NCI-H345 treated with DMSO at 0.1 percent for 48 hours (cell line): ENCODE data around the gene RPS29.

Source experiments
- DNase-seq: peaks from one replicate; lab custom pipeline; 2025; ENCODE audit not compliant: unreplicated experiment; lab: John Stamatoyannopoulos, UW

Gene RPS29

GRCh38 chr14:49553106-49553505 lies 33.1 kb downstream of the RPS29 start:
- DNase-seq: no peak

DNA sequence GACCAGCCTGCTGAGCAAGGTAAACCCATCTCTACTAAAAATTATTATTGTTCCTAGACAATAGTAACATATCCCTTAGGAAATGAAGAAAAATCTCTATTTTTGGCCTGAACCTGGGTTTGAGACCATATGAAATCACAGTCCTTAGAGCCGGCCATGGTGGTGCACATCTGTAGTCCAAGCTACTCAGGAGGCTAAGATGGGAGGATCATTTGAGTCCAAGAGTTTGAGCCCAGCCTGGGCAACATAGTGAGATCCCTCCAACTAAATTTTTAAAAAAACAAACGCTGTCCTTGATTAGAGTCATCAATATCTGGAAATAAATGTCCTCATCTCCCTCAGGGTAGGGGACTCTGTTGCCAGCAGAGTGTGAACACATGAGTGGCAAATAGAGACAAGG lies 34.6 kb downstream of the RPS29 start:
- no peak for DNase-seq

DNA sequence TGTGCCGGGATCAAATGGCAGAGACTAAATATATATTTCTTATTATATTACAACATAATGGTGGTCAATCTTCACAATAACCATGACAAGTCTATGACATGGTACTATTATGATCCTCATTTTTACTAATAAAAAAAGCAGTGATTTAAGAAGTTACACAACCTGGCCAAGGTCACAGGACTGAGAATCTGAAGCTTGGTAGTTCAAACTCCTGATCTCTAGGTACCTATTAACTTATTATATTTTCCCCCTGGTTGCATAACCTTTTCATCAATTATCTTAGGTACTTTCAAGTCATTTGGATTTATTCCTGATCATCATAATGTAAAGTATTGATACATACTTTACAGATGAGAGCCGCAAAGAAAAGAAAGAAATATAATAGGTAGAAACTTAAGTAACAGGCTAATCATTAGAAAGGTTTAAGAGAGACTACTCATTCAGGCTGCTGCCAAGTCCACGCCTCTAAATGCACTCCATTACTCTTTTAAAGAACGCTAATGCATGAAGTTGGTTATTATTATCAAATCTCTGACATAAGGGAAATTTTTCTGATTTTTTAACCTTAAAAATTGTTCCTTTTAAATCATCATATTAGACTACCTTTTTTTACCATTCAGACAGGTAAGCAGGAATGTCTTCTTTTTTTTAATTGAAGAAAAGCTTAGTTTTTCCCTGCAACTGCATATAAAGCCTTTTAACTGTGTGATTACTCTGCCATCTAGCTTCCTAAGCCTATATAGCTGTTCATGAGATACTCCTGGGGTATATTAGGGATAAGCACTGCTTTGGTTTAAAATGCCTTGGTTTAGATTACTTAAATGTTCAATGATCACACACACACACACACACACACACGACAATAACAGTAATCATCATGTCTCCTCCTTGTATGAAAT lies 35.6 kb downstream of the RPS29 start:
- no peak for DNase-seq

DNA sequence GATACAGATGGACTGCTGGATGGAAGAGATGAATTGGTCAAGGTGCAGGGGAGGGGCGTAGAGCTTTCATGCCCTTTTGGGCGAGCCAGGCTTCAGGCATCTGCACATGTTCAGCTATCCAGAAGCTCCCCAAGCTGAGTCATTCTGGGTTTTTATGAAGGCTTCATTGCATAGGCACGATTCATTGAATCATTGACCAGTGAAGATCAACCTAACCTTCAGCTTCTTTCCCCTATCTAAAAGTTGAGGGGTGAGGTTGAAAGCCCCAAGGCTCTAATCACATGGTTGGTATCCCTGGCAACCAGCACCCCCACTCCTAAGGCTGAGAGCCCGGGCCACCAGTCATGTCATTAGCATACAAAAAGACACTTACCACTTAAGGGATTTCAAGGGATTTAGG lies 36.3 kb downstream of the RPS29 start:
- no peak for DNase-seq

DNA sequence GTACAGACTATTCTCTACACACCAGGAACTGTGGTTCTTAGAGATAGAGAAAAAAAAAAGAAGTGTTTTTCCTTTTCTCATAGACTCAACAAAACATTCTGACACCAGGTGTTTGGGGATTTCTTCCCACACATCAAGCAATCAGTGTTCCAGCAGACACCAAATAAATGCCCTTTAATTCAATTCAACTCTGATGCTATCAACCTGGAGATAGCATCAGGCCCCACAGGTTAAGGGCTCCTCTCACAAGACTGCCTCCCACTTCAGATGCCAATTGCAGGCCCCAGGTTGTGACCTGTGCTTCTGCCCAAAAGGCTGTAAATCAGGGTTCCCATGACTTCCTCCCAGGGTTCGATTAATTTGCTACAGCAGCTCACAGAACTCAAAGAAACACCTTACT lies 36.7 kb downstream of the RPS29 start:
- no peak for DNase-seq

DNA sequence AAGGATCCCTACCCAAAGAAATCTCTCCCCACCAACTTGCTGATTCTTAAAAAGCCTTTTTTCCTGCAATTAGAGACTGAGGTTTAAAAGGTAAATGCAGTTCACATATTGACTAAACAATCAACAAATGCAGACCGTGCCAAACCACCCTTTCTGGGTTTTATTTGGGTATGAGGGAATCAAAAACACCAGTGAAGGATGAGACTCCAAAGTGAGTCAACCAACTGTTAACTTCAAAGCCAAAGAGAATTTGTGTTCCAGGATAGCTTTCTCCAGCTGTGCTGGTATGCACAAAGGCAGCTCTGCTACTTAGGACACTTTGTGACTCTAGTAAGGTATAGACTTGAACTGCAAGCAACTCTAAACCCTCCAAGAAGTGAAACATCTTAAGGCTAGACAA lies 39.4 kb downstream of the RPS29 start:
- no peak for DNase-seq

GRCh38 chr14:49545716-49546115 lies 40.5 kb downstream of the RPS29 start:
- no peak for DNase-seq

- no peak for DNase-seq
Measured at GRCh38 chr14:49545071-49545470, 41.1 kb downstream of the RPS29 start.

DNA sequence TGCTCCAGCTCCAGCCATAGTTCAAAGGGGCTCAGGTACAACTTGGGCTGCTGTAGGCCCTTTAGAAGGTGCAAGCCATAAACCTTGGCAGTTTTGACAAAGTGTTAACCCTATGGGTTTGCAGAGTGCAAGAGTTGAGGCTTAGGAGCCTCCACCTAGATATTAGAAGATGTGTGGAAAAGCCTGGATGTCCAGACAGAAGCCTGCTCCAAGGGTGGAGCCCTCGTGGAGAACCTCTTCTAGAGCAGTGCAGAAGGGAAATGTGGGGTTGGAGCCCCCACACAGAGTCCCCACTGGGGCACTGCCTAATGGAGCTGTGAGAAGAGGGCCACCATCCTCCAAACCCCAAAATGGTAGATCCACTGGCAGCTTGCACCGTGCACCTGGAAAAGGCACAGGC lies 45.1 kb downstream of the RPS29 start:
- DNase-seq: no peak

DNA sequence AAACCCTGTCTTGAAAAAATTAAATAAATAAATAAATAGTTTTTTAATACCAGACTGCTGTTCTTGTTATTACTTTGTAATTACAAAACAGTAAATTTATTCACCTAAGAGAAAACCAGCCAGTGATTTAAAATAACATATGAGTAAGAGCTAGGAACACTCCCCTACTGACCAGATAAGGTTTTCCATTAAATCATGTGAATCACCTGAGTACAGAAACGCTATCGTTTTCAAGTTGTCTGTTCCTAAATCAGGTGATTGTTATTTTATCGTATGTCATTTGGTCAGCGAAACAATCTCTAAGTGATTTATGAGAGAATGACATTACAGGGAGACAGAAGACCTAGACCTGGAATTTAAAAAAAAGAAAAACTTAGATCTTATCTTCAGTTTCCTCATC lies 47.3 kb downstream of the RPS29 start:
- DNase-seq: no peak
